Astrocyte (in vitro differentiated cells and primary cell): ENCODE data around the gene C12orf50.

Source experiments
- CTCF ChIP-seq: IDR thresholded peaks from 2 replicates; pipeline ENCODE4 v1.5.1; 2011; ENCODE audit warnings: low read depth, mild to moderate bottlenecking, inconsistent platforms, low read length, moderate library complexity; ENCODE audit not compliant: insufficient read depth
- EZH2 ChIP-seq: IDR thresholded peaks from 2 replicates; pipeline ENCODE4 v1.6.1; 2012; ENCODE audit warnings: mild to moderate bottlenecking, low read length, inconsistent platforms; ENCODE audit not compliant: insufficient read depth

- TF ChIP-seq CTCF (no peak), EZH2 (no peak)
These were observed 61.3 kb downstream of the C12orf50 start for GRCh38 chr12:87967871-87968270.
